Adrenal gland (tissue), 12 donors: Measurements from ENCODE around the gene FAM118A. TPM values are rescaled to one million over a fixed set of nuclear protein-coding genes. Genes with fewer than 3 reads are reported as not detected.
"Not testable (repeated sequence)": the region's sequence is repeated elsewhere in the genome, so short reads cannot be mapped to it uniquely, and the experiment has no call there.

Source experiments
- DNase-seq, 7 donors: peaks; one replicate each; pipeline ENCODE4 v3.0.0-alpha.2; 2019 to 2020
- H3K27ac ChIP-seq, 5 donors: fragments of 200-600 bp; sonication (generic) in 4 of 5; 1 replicate in 3 of 5; 2 replicates in 2 of 5; pipeline versions ENCODE4 v1.5.1 to v1.8.0; 2016 to 2020; ENCODE audit warnings: mild to moderate bottlenecking in 1 of 5
- H3K27me3 ChIP-seq: fragments of 200-600 bp; 2 replicates; pipeline ENCODE4 v1.8.0; 2021
- H3K36me3 ChIP-seq, 2 donors: fragments of 200-600 bp; replicated peaks in 1 of 2; 1 replicate in 1 of 2; 2 replicates in 1 of 2; pipeline versions ENCODE4 v1.5.1 to v1.8.0; 2018 to 2022
- H3K4me1 ChIP-seq, 2 donors: fragments of 200-600 bp; replicated peaks in 1 of 2; 1 replicate in 1 of 2; 2 replicates in 1 of 2; pipeline versions ENCODE4 v1.5.1 to v1.8.0; 2018 to 2021
- H3K4me3 ChIP-seq, 4 donors: fragments of 200-600 bp; sonication (generic) in 3 of 4; one replicate each; pipeline ENCODE4 v1.5.1; 2016 to 2018
- H3K9me3 ChIP-seq, 3 donors: fragments of 200-600 bp; sonication (generic) in 1 of 3; replicated peaks in 1 of 3; 1 replicate in 2 of 3; 2 replicates in 1 of 3; pipeline versions ENCODE4 v1.5.1 to v1.8.0; 2016 to 2021
- CTCF ChIP-seq, 6 experiments: fragments of 450-650 bp in 4 of 6; fragments of 200-600 bp in 2 of 6; sonication (generic) in 1 of 6; IDR thresholded peaks; 1 replicate in 5 of 6; 2 replicates in 1 of 6; pipeline versions ENCODE4 v1.5.1 to v1.8.0; 2016 to 2021; ENCODE audit warnings: antibody characterized with exemption in 6 of 6, mild to moderate bottlenecking in 2 of 6, moderate library complexity in 1 of 6
- POLR2A ChIP-seq, 2 donors: fragments of 450-650 bp; IDR thresholded peaks; one replicate each; pipeline ENCODE4 v1.6.1; 2017; ENCODE audit warnings: antibody characterized with exemption in 2 of 2, mild to moderate bottlenecking in 2 of 2, moderate library complexity in 1 of 2
- WGBS, 4 donors: extraction: QIAGEN DNeasy Blood & Tissue Kit in 2 of 4; methylation state at CpG; one replicate each; pipeline versions ENCODE4 v1.1.5 to v1.1.7; 2013 to 2017; 5-methylcytosine and 5-hydroxymethylcytosine counted together
- intact Hi-C, 2 donors: fragments of 100-400 bp; cut with DNase I; formaldehyde crosslinking; loops; one replicate each; pipeline versions ENCODE4 v1.14.1 to v1.15.0; 2022 to 2023
- polyA plus RNA-seq, 3 donors: library from polyadenylated mRNA; stranded (reverse); fragments of 200-250 nt in 2 of 3; fragments of 350-450 nt in 1 of 3; fragmentation: Illumina TruSeq in 1 of 3; extraction: RNeasy Lipid Tissue Mini Kit (QIAGEN cat#74804) in 1 of 3; gene quantifications; one replicate each; pipeline ENCODE4 v1.2.3, GENCODE V29; 2013 to 2014
- total RNA-seq, 9 donors: library from RNA; depleted of rRNA in 4 of 9; stranded (reverse); fragments of >200 nt in 4 of 9; fragments of 120-200 nt in 1 of 9; fragmentation: NEBNext Ultra II Directional in 1 of 9; extraction: Animal tissue kit (Norgen Biotek cat#: 25700) in 1 of 9; gene quantifications; one replicate each; pipeline versions ENCODE4 v1.1.0 to v1.2.4, GENCODE V29; 2013 to 2023
- donor health status: healthy with polysubstance abuse.
- donor health status: Bipolar disorder and iron deficiency.
- donor health status: DM: yes; HTN: yes; CAD: no.
- donor health status: DM: no; HTN: no; CAD: no.
- donor health status: DM: no; HTN: no; CAD: no.
- donor health status: DM: yes; HTN: yes; CAD: no.

The FAM118A gene
- total and polyA plus RNA-seq, 12 donors = 6.8 to 101 (median 17.5) TPM

GRCh38 chr22:45291061-45291930 is 18.4 kb upstream of the FAM118A start:
- no peaks in the 10 kb centered on the region for H3K4me1 ChIP-seq
- H3K9me3 ChIP-seq = no peaks in the 10 kb centered on the region
- intact Hi-C loops = no loop called here
- no peak for DNase-seq
- H3K4me3 ChIP-seq = no peak overlapping the region
- WGBS, 4 donors = 82 to 88% (median 84%) methylated on average over 8 of the region's 8 CpGs
- TF ChIP-seq CTCF (IDR thresholded peaks at IDR 0.05) = no peak
- no peak for TF ChIP-seq POLR2A (IDR thresholded peaks at IDR 0.05)
- H3K27ac ChIP-seq = no peak overlapping the region
- no peaks in the 10 kb centered on the region for H3K27me3 ChIP-seq
- H3K36me3 ChIP-seq = no peaks in the 10 kb centered on the region

DNA sequence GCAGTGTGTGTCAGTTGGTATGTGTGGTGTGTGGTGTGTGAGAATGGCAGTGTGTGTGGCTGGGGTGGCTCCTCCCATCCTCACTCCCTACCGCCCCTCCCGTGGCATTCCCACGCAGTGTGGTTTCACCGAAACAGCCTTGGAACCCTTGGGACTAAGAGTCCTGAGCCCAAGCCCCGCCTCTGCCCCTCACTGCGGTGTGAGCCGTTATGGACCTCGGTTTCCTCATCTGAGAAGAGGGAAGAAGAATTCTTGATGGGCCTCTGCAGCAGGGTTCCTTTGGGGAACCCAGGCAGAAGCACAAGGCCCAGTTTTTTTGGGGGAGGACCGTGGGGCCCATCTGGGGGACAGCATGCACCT is 17.8 kb upstream of the FAM118A start:
- Histone ChIP-seq H3K27ac (no peak overlapping the region), H3K9me3 (no peaks in the 10 kb centered on the region), H3K4me1 (no peaks in the 10 kb centered on the region), H3K27me3 (no peaks in the 10 kb centered on the region), H3K36me3 (no peaks in the 10 kb centered on the region), H3K4me3 (no peak overlapping the region)
- intact Hi-C loops = no loop called here
- 64 to 79% (median 73%) methylated on average over 4 to 9 of the region's 9 CpGs for WGBS, 4 donors
- DNase-seq = no peak
- TF ChIP-seq CTCF (IDR thresholded peaks at IDR 0.05) (no peak), POLR2A (IDR thresholded peaks at IDR 0.05) (no peak)

DNA sequence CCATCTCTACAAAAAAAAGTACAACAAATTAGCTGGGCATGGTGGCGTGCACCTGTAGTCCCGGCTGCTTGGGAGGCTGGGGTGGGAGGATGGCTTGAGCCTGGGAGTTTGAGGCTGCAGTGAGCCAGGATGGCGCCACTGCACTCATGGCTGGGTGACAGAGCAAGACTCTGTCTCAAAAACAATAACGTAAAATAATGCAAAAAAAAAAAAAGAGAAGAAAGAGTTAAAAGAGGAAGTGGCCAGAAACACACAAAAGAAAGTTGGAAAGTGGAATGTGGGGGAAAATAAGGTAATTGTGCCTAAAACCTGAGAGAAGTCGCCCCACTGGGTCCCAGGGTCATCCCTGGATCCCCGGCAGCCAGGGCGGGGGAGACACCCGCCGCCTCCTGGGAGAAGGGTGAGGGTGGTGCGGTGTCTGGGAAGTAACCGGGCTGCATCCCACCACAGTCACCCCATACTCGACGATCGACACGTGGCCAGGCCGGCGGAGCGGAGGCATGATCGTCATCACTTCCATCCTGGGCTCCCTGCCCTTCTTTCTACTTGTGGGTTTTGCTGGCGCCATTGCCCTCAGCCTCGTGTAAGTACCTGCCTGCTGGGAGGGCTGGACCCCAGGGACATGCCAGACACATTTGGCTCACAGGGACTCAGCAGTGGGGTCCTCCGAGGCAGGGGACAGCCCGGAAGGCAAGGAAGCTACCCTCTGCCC is 16.8 kb upstream of the FAM118A start:
- no peaks in the 10 kb centered on the region for H3K27me3 ChIP-seq
- WGBS, 4 donors = 52 to 79% (median 56%) methylated on average over 12 to 23 of the region's 23 CpGs
- H3K4me3 ChIP-seq = no peak overlapping the region
- no peak overlapping the region for H3K27ac ChIP-seq
- no peak for DNase-seq
- no peaks in the 10 kb centered on the region for H3K9me3 ChIP-seq
- no peaks in the 10 kb centered on the region for H3K4me1 ChIP-seq
- intact Hi-C loops = no loop called here
- no peak for TF ChIP-seq CTCF (IDR thresholded peaks at IDR 0.05)
- TF ChIP-seq POLR2A (IDR thresholded peaks at IDR 0.05) = no peak
- H3K36me3 ChIP-seq = no peaks in the 10 kb centered on the region

GRCh38 chr22:45294030-45294429 is 15.7 kb upstream of the FAM118A start:
- Histone ChIP-seq H3K4me1 (no peaks in the 10 kb centered on the region), H3K27ac (no peak overlapping the region), H3K27me3 (no peaks in the 10 kb centered on the region), H3K36me3 (no peaks in the 10 kb centered on the region), H3K4me3 (no peak overlapping the region), H3K9me3 (no peaks in the 10 kb centered on the region)
- no peak for TF ChIP-seq CTCF (IDR thresholded peaks at IDR 0.05)
- no peak for TF ChIP-seq POLR2A (IDR thresholded peaks at IDR 0.05)
- DNase-seq = no peak
- 59 to 77% (median 66%) methylated on average over 6 of the region's 6 CpGs for WGBS, 4 donors
- intact Hi-C loops = no loop called here

DNA sequence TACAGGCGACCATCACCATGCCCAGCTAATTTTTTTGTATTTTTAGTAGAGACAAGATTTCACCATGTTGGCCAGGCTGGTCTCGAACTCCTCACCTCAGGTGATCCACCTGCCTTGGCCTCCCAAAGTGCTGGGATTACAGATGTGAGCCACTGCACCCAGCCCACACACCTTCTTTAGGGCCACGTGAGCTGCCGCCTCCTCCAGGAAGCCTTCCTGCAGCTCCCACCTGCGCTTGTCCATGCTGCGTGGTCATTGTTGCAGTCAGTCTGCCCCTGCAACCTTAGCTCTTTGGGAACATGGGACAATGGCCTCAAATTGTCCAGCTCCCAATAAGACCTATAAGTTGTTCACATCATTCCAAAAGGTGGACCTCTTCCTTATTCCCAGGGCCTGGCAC is 14.7 kb upstream of the FAM118A start:
- H3K36me3 ChIP-seq, DNase-seq, H3K27ac ChIP-seq, H3K27me3 ChIP-seq, H3K4me3 ChIP-seq, H3K9me3 ChIP-seq, intact Hi-C loops, H3K4me1 ChIP-seq: not testable (repeated sequence)
- 88 to 96% (median 91%) methylated on average over 6 of the region's 6 CpGs for WGBS, 4 donors
